Breast epithelium (tissue), 4 donors: ENCODE results near the gene RASGRF2. TPM values are rescaled to one million over a fixed set of nuclear protein-coding genes. Genes with fewer than 3 reads are reported as not detected.

Source experiments
- DNase-seq, 2 donors: peaks; one replicate each; pipeline ENCODE4 v3.0.0-alpha.2; 2019; ENCODE audit warnings: low spot score in 2 of 2
- H3K27ac ChIP-seq, 2 donors: fragments of 200-600 bp; sonication (generic) in 1 of 2; one replicate each; pipeline ENCODE4 v1.5.1; 2016 to 2019; ENCODE audit warnings: mild to moderate bottlenecking in 1 of 2
- H3K27me3 ChIP-seq, 2 donors: fragments of 200-600 bp; sonication (generic) in 1 of 2; one replicate each; pipeline versions ENCODE4 v1.5.1 to v1.6.0; 2017 to 2019; ENCODE audit warnings: control low read depth in 1 of 2, mild to moderate bottlenecking in 1 of 2
- H3K36me3 ChIP-seq: fragments of 200-600 bp; one replicate; pipeline ENCODE4 v1.5.1; 2019
- H3K4me1 ChIP-seq, 2 donors: fragments of 200-600 bp; sonication (generic); one replicate each; pipeline ENCODE4 v1.5.1; 2016 to 2019; ENCODE audit warnings: control low read depth in 1 of 2
- H3K4me3 ChIP-seq, 3 donors: fragments of 200-600 bp; sonication (generic); 1 replicate in 2 of 3; 2 replicates in 1 of 3; pipeline ENCODE4 v1.5.1; 2016 to 2019; ENCODE audit warnings: mild to moderate bottlenecking in 3 of 3, moderate library complexity in 2 of 3
- H3K9me3 ChIP-seq, 2 donors: fragments of 200-600 bp; sonication (generic) in 1 of 2; one replicate each; pipeline ENCODE4 v1.5.1; 2016 to 2019; ENCODE audit warnings: control low read depth in 1 of 2
- CTCF ChIP-seq, 3 donors: fragments of 450-650 bp; IDR thresholded peaks; one replicate each; pipeline ENCODE4 v1.5.1; 2016 to 2017; ENCODE audit warnings: antibody characterized with exemption in 3 of 3, mild to moderate bottlenecking in 3 of 3, moderate library complexity in 3 of 3
- POLR2A ChIP-seq: fragments of 450-650 bp; IDR thresholded peaks from one replicate; pipeline ENCODE4 v1.6.1; 2016; ENCODE audit warnings: antibody characterized with exemption, mild to moderate bottlenecking, moderate library complexity
- POLR2AphosphoS5 ChIP-seq, 3 donors: sonication (generic); formaldehyde crosslinking; IDR thresholded peaks; one replicate each; pipeline ENCODE4 v1.6.1; 2017; ENCODE audit warnings: antibody characterized with exemption in 3 of 3
- intact Hi-C: fragments of 100-400 bp; cut with DNase I; formaldehyde crosslinking; loops from one replicate; pipeline ENCODE4 v1.15.1; 2023; ENCODE audit warnings: low total_unique reads
- total RNA-seq, 3 donors: library from RNA; depleted of rRNA; stranded (reverse); fragments of >200 nt; gene quantifications; one replicate each; pipeline ENCODE4 v1.1.0, GENCODE V29; 2016

RASGRF2 gene
- total RNA-seq, 3 donors from 2014 or later: 6.1 to 15.7 (median 11.1) TPM

GRCh38 chr5:80982093-80982492 lies 21.9 kb downstream of the RASGRF2 start:
- no peak for TF ChIP-seq POLR2AphosphoS5 (IDR thresholded peaks at IDR 0.05)
- no peak for TF ChIP-seq POLR2A
- TF ChIP-seq CTCF (IDR thresholded peaks at IDR 0.05): no peak
- no peaks in the 10 kb centered on the region for H3K36me3 ChIP-seq
- DNase-seq: no peak
- intact Hi-C loops: no loop called here
- H3K27me3 ChIP-seq: no peaks in the 10 kb centered on the region
- H3K9me3 ChIP-seq: no peaks in the 10 kb centered on the region
- H3K4me1 ChIP-seq: no peaks in the 10 kb centered on the region
- H3K27ac ChIP-seq: no peak overlapping the region
- H3K4me3 ChIP-seq: no peak overlapping the region

GRCh38 chr5:80985600-80986228 lies 25.6 kb downstream of the RASGRF2 start:
- Histone ChIP-seq H3K27ac (peak overlapping the region; percentile 2 to 53), H3K4me3 (no peak overlapping the region), H3K4me1 (no peaks in the 10 kb centered on the region), H3K36me3 (no peaks in the 10 kb centered on the region), H3K27me3 (no peaks in the 10 kb centered on the region), H3K9me3 (no peaks in the 10 kb centered on the region)
- no peak for DNase-seq
- intact Hi-C loops: no loop called here
- TF ChIP-seq POLR2AphosphoS5 (IDR thresholded peaks at IDR 0.05) (no peak), CTCF (IDR thresholded peaks at IDR 0.05) (no peak), POLR2A (no peak)

- no peak overlapping the region for H3K4me3 ChIP-seq
- DNase-seq: no peak
- TF ChIP-seq POLR2A (no peak), CTCF (IDR thresholded peaks at IDR 0.05) (no peak), POLR2AphosphoS5 (IDR thresholded peaks at IDR 0.05) (no peak)
- intact Hi-C loops: no loop called here
- H3K9me3 ChIP-seq: no peaks in the 10 kb centered on the region
- no peaks in the 10 kb centered on the region for H3K4me1 ChIP-seq
- peak overlapping the region in 1 of 2 donors; percentile 53 for H3K27ac ChIP-seq
- no peaks in the 10 kb centered on the region for H3K36me3 ChIP-seq
- no peaks in the 10 kb centered on the region for H3K27me3 ChIP-seq
These were observed 26.2 kb downstream of the RASGRF2 start for GRCh38 chr5:80986382-80986781.

GRCh38 chr5:80987078-80987766 lies 27.1 kb downstream of the RASGRF2 start:
- H3K36me3 ChIP-seq: no peaks in the 10 kb centered on the region
- no peak overlapping the region for H3K4me3 ChIP-seq
- TF ChIP-seq CTCF (IDR thresholded peaks at IDR 0.05): no peak
- TF ChIP-seq POLR2AphosphoS5 (IDR thresholded peaks at IDR 0.05): no peak
- no peak for TF ChIP-seq POLR2A
- no peaks in the 10 kb centered on the region for H3K4me1 ChIP-seq
- H3K27me3 ChIP-seq: no peaks in the 10 kb centered on the region
- intact Hi-C loops: no loop called here
- DNase-seq: no peak
- no peaks in the 10 kb centered on the region for H3K9me3 ChIP-seq
- H3K27ac ChIP-seq: no peak overlapping the region

- Histone ChIP-seq H3K4me1 (no peaks in the 10 kb centered on the region), H3K27me3 (no peaks in the 10 kb centered on the region), H3K36me3 (no peaks in the 10 kb centered on the region), H3K4me3 (no peak overlapping the region), H3K27ac (no peak overlapping the region), H3K9me3 (no peaks in the 10 kb centered on the region)
- DNase-seq: no peak
- no peak for TF ChIP-seq POLR2AphosphoS5 (IDR thresholded peaks at IDR 0.05)
- no peak for TF ChIP-seq POLR2A
- TF ChIP-seq CTCF (IDR thresholded peaks at IDR 0.05): no peak
- intact Hi-C loops: no loop called here
These were observed 28.3 kb downstream of the RASGRF2 start for GRCh38 chr5:80988419-80988935.
